DND-41 (cell line): ENCODE results near the gene OR9G4.

Source experiments
- ATAC-seq: fragments of 200-7000 bp; cut with Tn5 transposase; 3 replicates; pipeline ENCODE4 v1.9.1; 2021; ENCODE audit warnings: low read depth; ENCODE audit not compliant: insufficient read depth
- DNase-seq: peaks from one replicate; pipeline ENCODE4 v3.0.0-alpha.2; 2020
- H2AFZ ChIP-seq: 2 replicates; pipeline ENCODE4 v1.6.0; 2012; ENCODE audit warnings: low read depth, low read length
- H3K27ac ChIP-seq: 2 replicates; pipeline ENCODE4 v1.5.1; 2012; ENCODE audit warnings: low read length, inconsistent platforms
- H3K27me3 ChIP-seq: fragments of 200-600 bp; sonication (generic); 2 replicates; pipeline ENCODE4 v1.6.0; 2012; ENCODE audit warnings: low read length, mild to moderate bottlenecking, inconsistent platforms; ENCODE audit not compliant: insufficient read depth, poor library complexity
- H3K36me3 ChIP-seq: 2 replicates; pipeline ENCODE4 v1.5.1; 2012; ENCODE audit warnings: low read length, inconsistent platforms; ENCODE audit not compliant: insufficient read depth
- H3K4me1 ChIP-seq: 2 replicates; pipeline ENCODE4 v1.5.1; 2012; ENCODE audit warnings: mild to moderate bottlenecking, low read length; ENCODE audit not compliant: insufficient read depth
- H3K4me2 ChIP-seq: 2 replicates; pipeline ENCODE4 v1.6.0; 2012; ENCODE audit warnings: mild to moderate bottlenecking, moderate library complexity, low read length, inconsistent platforms; ENCODE audit not compliant: insufficient read depth
- H3K4me3 ChIP-seq, 2 experiments: fragments of 200-600 bp in 1 of 2; shearing (Covaris generic) in 1 of 2; 2 replicates each; pipeline ENCODE4 v1.5.1; 2012 to 2016; ENCODE audit warnings: inconsistent platforms in 2 of 2, low read length in 2 of 2, mild to moderate bottlenecking in 2 of 2, low read depth in 1 of 2, moderate library complexity in 1 of 2
- H3K79me2 ChIP-seq: 2 replicates; pipeline ENCODE4 v1.6.0; 2012; ENCODE audit warnings: low read length, inconsistent platforms; ENCODE audit not compliant: insufficient read depth
- H3K9ac ChIP-seq: 2 replicates; pipeline ENCODE4 v1.6.0; 2012; ENCODE audit warnings: low read depth, mild to moderate bottlenecking, inconsistent platforms, low read length, moderate library complexity
- H3K9me3 ChIP-seq: 2 replicates; pipeline ENCODE4 v1.5.1; 2012; ENCODE audit warnings: low read length, moderate library complexity, mild to moderate bottlenecking, inconsistent platforms; ENCODE audit not compliant: insufficient read depth, severe bottlenecking
- H4K20me1 ChIP-seq: 2 replicates; pipeline ENCODE4 v1.6.0; 2012; ENCODE audit warnings: low read length; ENCODE audit not compliant: insufficient read depth
- CTCF ChIP-seq: IDR thresholded peaks from 2 replicates; pipeline ENCODE4 v1.5.1; 2012; ENCODE audit warnings: borderline replicate concordance, low read length, moderate library complexity, mild to moderate bottlenecking; ENCODE audit not compliant: poor library complexity, severe bottlenecking; ENCODE audit errors: extremely low read depth
- EZH2 ChIP-seq: IDR thresholded peaks from 3 replicates; pipeline ENCODE4 v1.6.1; 2012; ENCODE audit warnings: borderline replicate concordance, low read depth, mild to moderate bottlenecking, moderate library complexity, low read length, inconsistent platforms; ENCODE audit not compliant: severe bottlenecking

The OR9G4 gene

GRCh38 chr11:56776809-56777208 is 28.3 kb upstream of the OR9G4 start:
- no peak overlapping the region for H3K4me2 ChIP-seq
- H3K27ac ChIP-seq = no peak overlapping the region
- TF ChIP-seq EZH2 = no peak
- no peak for TF ChIP-seq CTCF
- H3K4me1 ChIP-seq = no peaks in the 10 kb centered on the region
- no peak overlapping the region for H2AFZ ChIP-seq
- H4K20me1 ChIP-seq = no peaks in the 10 kb centered on the region
- H3K9ac ChIP-seq = no peak overlapping the region
- H3K79me2 ChIP-seq = no peaks in the 10 kb centered on the region
- H3K27me3 ChIP-seq = no peaks in the 10 kb centered on the region
- no peak for ATAC-seq
- no peak overlapping the region for H3K4me3 ChIP-seq
- no peak for DNase-seq
- H3K9me3 ChIP-seq = no peaks in the 10 kb centered on the region
- H3K36me3 ChIP-seq = no peaks in the 10 kb centered on the region

GRCh38 chr11:56764976-56765375 is 16.5 kb upstream of the OR9G4 start:
- Histone ChIP-seq H3K4me3 (no peak overlapping the region), H3K9me3 (no peaks in the 10 kb centered on the region), H3K4me1 (no peaks in the 10 kb centered on the region), H4K20me1 (no peaks in the 10 kb centered on the region), H3K36me3 (no peaks in the 10 kb centered on the region), H3K79me2 (no peaks in the 10 kb centered on the region), H3K9ac (no peak overlapping the region), H3K4me2 (no peak overlapping the region), H2AFZ (no peak overlapping the region), H3K27me3 (no peaks in the 10 kb centered on the region), H3K27ac (no peak overlapping the region)
- ATAC-seq (no peak), DNase-seq (no peak)
- no peak for TF ChIP-seq CTCF
- no peak for TF ChIP-seq EZH2

- H3K9me3 ChIP-seq = no peaks in the 10 kb centered on the region
- H2AFZ ChIP-seq = no peak overlapping the region
- no peak overlapping the region for H3K4me2 ChIP-seq
- H3K36me3 ChIP-seq = no peaks in the 10 kb centered on the region
- TF ChIP-seq EZH2 = no peak
- TF ChIP-seq CTCF = no peak
- peaks cover 6% of the 10 kb centered on the region; the same call in 1 of the 2 replicates for H3K4me1 ChIP-seq
- no peaks in the 10 kb centered on the region for H3K27me3 ChIP-seq
- H3K79me2 ChIP-seq = no peaks in the 10 kb centered on the region
- no peak for ATAC-seq
- no peak overlapping the region for H3K27ac ChIP-seq
- H3K9ac ChIP-seq = no peak overlapping the region
- no peak overlapping the region for H3K4me3 ChIP-seq
- no peaks in the 10 kb centered on the region for H4K20me1 ChIP-seq
- DNase-seq = no peak
Observed at GRCh38 chr11:56751480-56751879, 3.0 kb upstream of the OR9G4 start.

- TF ChIP-seq EZH2 (no peak), CTCF (peak; percentile 5)
- no peaks in the 10 kb centered on the region for H4K20me1 ChIP-seq
- no peaks in the 10 kb centered on the region for H3K79me2 ChIP-seq
- DNase-seq (no peak), ATAC-seq (no peak)
- no peaks in the 10 kb centered on the region for H3K9me3 ChIP-seq
- no peak overlapping the region for H3K9ac ChIP-seq
- H3K4me3 ChIP-seq = no peak overlapping the region
- H3K36me3 ChIP-seq = no peaks in the 10 kb centered on the region
- peaks cover 6% of the 10 kb centered on the region; the same call in 1 of the 2 replicates for H3K4me1 ChIP-seq
- no peak overlapping the region for H3K4me2 ChIP-seq
- H3K27me3 ChIP-seq = no peaks in the 10 kb centered on the region
- H3K27ac ChIP-seq = no peak overlapping the region
- no peak overlapping the region for H2AFZ ChIP-seq
Observed at GRCh38 chr11:56750190-56750589, 1.7 kb upstream of the OR9G4 start.
